DMS153 treated with DMSO at 0.1 percent for 48 hours (cell line): ENCODE results near the gene DNAJC30.
"Not testable (repeated sequence)": the region's sequence is repeated elsewhere in the genome, so short reads cannot be mapped to it uniquely, and the experiment has no call there.

ENCODE experiments used
- DNase-seq: peaks from one replicate; lab custom pipeline; 2025; ENCODE audit not compliant: unreplicated experiment; lab: John Stamatoyannopoulos, UW

Gene DNAJC30

GRCh38 chr7:73683788-73684693 is 788 bp upstream of the DNAJC30 start:
- DNase-seq: no peak

GRCh38 chr7:73682745-73683055 is 553 bp downstream of the DNAJC30 start:
- DNase-seq: no peak

GRCh38 chr7:73681031-73681430 is 2.2 kb downstream of the DNAJC30 start:
- no peak for DNase-seq

GRCh38 chr7:73680501-73680900 is 2.8 kb downstream of the DNAJC30 start:
- DNase-seq: no peak

GRCh38 chr7:73679709-73680108 is 3.5 kb downstream of the DNAJC30 start:
- no peak for DNase-seq

- DNase-seq: no peak
Observed at GRCh38 chr7:73678862-73679261, 4.4 kb downstream of the DNAJC30 start.

- DNase-seq: not testable (repeated sequence)
Observed at GRCh38 chr7:73676062-73676461, 7.2 kb downstream of the DNAJC30 start.

- no peak for DNase-seq
Observed at GRCh38 chr7:73674468-73675124, 8.7 kb downstream of the DNAJC30 start.

- no peak for DNase-seq
Observed at GRCh38 chr7:73671857-73672445, 11.3 kb downstream of the DNAJC30 start.

GRCh38 chr7:73671322-73671661 is 12.0 kb downstream of the DNAJC30 start:
- no peak for DNase-seq

- DNase-seq: no peak
Observed at GRCh38 chr7:73669858-73670385, 13.3 kb downstream of the DNAJC30 start.

GRCh38 chr7:73669288-73669701 is 14.0 kb downstream of the DNAJC30 start:
- no peak for DNase-seq

- no peak for DNase-seq
Observed at GRCh38 chr7:73668886-73669230, 14.4 kb downstream of the DNAJC30 start.

GRCh38 chr7:73668103-73668885 is 15.0 kb downstream of the DNAJC30 start:
- no peak for DNase-seq

- DNase-seq: peak; percentile 49
Observed at GRCh38 chr7:73667344-73668102, 15.7 kb downstream of the DNAJC30 start, which contains the start of gene VPS37D. VPS37D (plus strand) TSS chr7:73667831; CDS start chr7:73667959, 128 bp downstream.

GRCh38 chr7:73663033-73663432 is 20.2 kb downstream of the DNAJC30 start:
- DNase-seq: no peak

GRCh38 chr7:73660594-73660993 is 22.7 kb downstream of the DNAJC30 start:
- DNase-seq: not testable (repeated sequence)

GRCh38 chr7:73659983-73660382 is 23.3 kb downstream of the DNAJC30 start:
- DNase-seq: no peak

- DNase-seq: not testable (repeated sequence)
Observed at GRCh38 chr7:73655309-73655708, 27.9 kb downstream of the DNAJC30 start.

- DNase-seq: no peak
Observed at GRCh38 chr7:73652541-73652949, 30.7 kb downstream of the DNAJC30 start.
